HCT116 (cell line): Measurements from ENCODE around the gene IL18RAP. TPM values are rescaled to one million over a fixed set of nuclear protein-coding genes. Genes with fewer than 3 reads are reported as not detected.

Experiments
- ATAC-seq: fragments of 200-7000 bp; cut with Tn5 transposase; 2 replicates; pipeline ENCODE4 v1.9.1; 2020; ENCODE audit warnings: mild to moderate bottlenecking, moderate library complexity
- BruUV-seq: library from RNA; stranded (reverse); fragments of 400-500 nt; replicated peaks from 2 replicates; lab custom pipeline; 2021; lab: Mats Ljungman, UMichigan
- CTCF ChIA-PET: fragments of 300-600 bp; sonication (Branson Sonifier 250); formaldehyde crosslinking; loops from one replicate; lab custom pipeline; 2021; ENCODE audit warnings: antibody characterized with exemption; lab: Charles Lee
- POLR2A ChIA-PET: fragments of 300-600, 350-600 bp; sonication (Branson Sonifier 250); formaldehyde crosslinking; loops from one replicate; lab custom pipeline; 2021; ENCODE audit warnings: antibody characterized with exemption; lab: Charles Lee
- RAD21 ChIA-PET, 2 experiments: fragments of 300-600 bp; sonication (Branson Sonifier 250); formaldehyde crosslinking; loops; one replicate each; lab custom pipeline; 2023; ENCODE audit warnings: low total read pairs in 2 of 2; ENCODE audit not compliant: uncharacterized antibody in 2 of 2, unreplicated experiment in 2 of 2, low non-redundant PET in 1 of 2; lab: Charles Lee
- DNase-seq: peaks from one replicate; pipeline ENCODE4 v3.0.0-alpha.2; 2010; ENCODE audit warnings: low read depth, low spot score
- H2AFZ ChIP-seq: fragments of 200-600 bp; shearing (Covaris generic), sonication (generic); 2 replicates; pipeline ENCODE4 v1.6.1; 2017; ENCODE audit warnings: low read depth, mixed run types, mixed read lengths, antibody characterized with exemption, low read length; ENCODE audit not compliant: poor library complexity, severe bottlenecking
- H3K27ac ChIP-seq: 2 replicates; pipeline ENCODE4 v1.5.1; 2012; ENCODE audit warnings: low read depth, low read length
- H3K27me3 ChIP-seq: fragments of 200-600 bp; sonication (generic); 2 replicates; pipeline ENCODE4 v1.6.1; 2016; ENCODE audit warnings: mixed run types, low read length, mixed read lengths; ENCODE audit not compliant: insufficient read depth
- H3K36me3 ChIP-seq, 2 experiments: fragments of 200-500 bp in 1 of 2; fragments of 200-600 bp in 1 of 2; sonication (Bioruptor generic) in 1 of 2; sonication (generic) in 1 of 2; 2 replicates each; pipeline versions ENCODE4 v1.5.1 to v1.6.1; 2014 to 2016; ENCODE audit warnings: low read length in 2 of 2, inconsistent platforms in 1 of 2, mixed read lengths in 1 of 2, mixed run types in 1 of 2; ENCODE audit not compliant: insufficient read depth in 2 of 2, control insufficient read depth in 1 of 2
- H3K4me1 ChIP-seq, 2 experiments: fragments of 200-600 bp in 1 of 2; sonication (generic) in 1 of 2; 2 replicates each; pipeline versions ENCODE4 v1.5.1 to v1.6.1; 2012 to 2017; ENCODE audit warnings: low read length in 2 of 2, inconsistent platforms in 1 of 2, mild to moderate bottlenecking in 1 of 2, mixed read lengths in 1 of 2, mixed run types in 1 of 2, moderate library complexity in 1 of 2; ENCODE audit not compliant: insufficient read depth in 2 of 2, control insufficient read depth in 1 of 2
- H3K4me2 ChIP-seq: fragments of 200-600 bp; sonication (generic); 2 replicates; pipeline ENCODE4 v1.6.1; 2017; ENCODE audit warnings: mixed run types, low read length, mixed read lengths
- H3K4me3 ChIP-seq, 2 experiments: fragments of 200-600 bp in 1 of 2; sonication (generic) in 1 of 2; replicated peaks in 1 of 2; 2 replicates each; pipeline ENCODE4 v1.5.1; 2011 to 2016; ENCODE audit warnings: low read length in 2 of 2, control low read depth in 1 of 2, low read depth in 1 of 2, mild to moderate bottlenecking in 1 of 2, mixed read lengths in 1 of 2, mixed run types in 1 of 2
- H3K79me2 ChIP-seq: fragments of 200-600 bp; sonication (generic); 2 replicates; pipeline ENCODE4 v1.6.1; 2017; ENCODE audit warnings: mild to moderate bottlenecking, mixed run types, low read length, moderate library complexity, mixed read lengths; ENCODE audit not compliant: insufficient read depth
- H3K9ac ChIP-seq: fragments of 200-600 bp; sonication (generic); 2 replicates; pipeline ENCODE4 v1.6.1; 2016; ENCODE audit warnings: low read length, mixed read lengths
- H3K9me2 ChIP-seq: fragments of 200-600 bp; sonication (generic), shearing (Covaris generic); 2 replicates; pipeline ENCODE4 v1.6.1; 2017; ENCODE audit warnings: mixed run types, mild to moderate bottlenecking, moderate library complexity; ENCODE audit not compliant: insufficient read depth
- H3K9me3 ChIP-seq, 2 experiments: fragments of 200-500 bp in 1 of 2; fragments of 200-600 bp in 1 of 2; sonication (Bioruptor generic) in 1 of 2; sonication (generic) in 1 of 2; 2 replicates each; pipeline ENCODE4 v1.6.1; 2014 to 2017; ENCODE audit warnings: low read length in 2 of 2, mixed read lengths in 2 of 2, inconsistent platforms in 1 of 2, low read depth in 1 of 2, mild to moderate bottlenecking in 1 of 2, mixed run types in 1 of 2, moderate library complexity in 1 of 2; ENCODE audit not compliant: control insufficient read depth in 1 of 2, insufficient read depth in 1 of 2
- H4K20me1 ChIP-seq: fragments of 200-600 bp; sonication (generic), shearing (Covaris generic); 2 replicates; pipeline ENCODE4 v1.6.1; 2017; ENCODE audit warnings: mixed run types, mild to moderate bottlenecking, moderate library complexity; ENCODE audit not compliant: insufficient read depth
- EZH2 ChIP-seq: fragments of 200-600 bp; sonication (generic); IDR thresholded peaks from 2 replicates; pipeline ENCODE4 v1.6.1; 2017; ENCODE audit warnings: antibody characterized with exemption, mixed run types
- RAD21 ChIP-seq: IDR thresholded peaks from 2 replicates; pipeline ENCODE4 v1.6.1; 2012; ENCODE audit warnings: low read depth, mild to moderate bottlenecking
- SIN3A ChIP-seq: IDR thresholded peaks from 2 replicates; pipeline ENCODE4 v1.6.1; 2012; ENCODE audit warnings: low read depth
- SRF ChIP-seq: IDR thresholded peaks from 2 replicates; pipeline ENCODE4 v1.6.1; 2012; ENCODE audit warnings: low read depth
- TCF7L2 ChIP-seq: IDR thresholded peaks from 2 replicates; pipeline ENCODE4 v1.7.0; 2011; ENCODE audit warnings: borderline replicate concordance, inconsistent platforms; ENCODE audit not compliant: insufficient read depth, insufficient read length; ENCODE audit errors: extremely low read depth
- ZNF274 ChIP-seq: fragments of 200-500 bp; sonication (Bioruptor generic); IDR thresholded peaks from 2 replicates; pipeline ENCODE4 v1.6.1; 2014; ENCODE audit warnings: mild to moderate bottlenecking, low read depth, low read length, inconsistent platforms
- intact Hi-C: fragments of 100-400 bp; cut with micrococcal nuclease; formaldehyde crosslinking; loops from 2 replicates; pipeline ENCODE4 v1.10.0; 2022
- total RNA-seq: library from RNA; stranded (reverse); gene quantifications from one replicate; pipeline ENCODE4 v1.2.1, GENCODE V29; 2021; ENCODE audit not compliant: unreplicated experiment
- TF ChIP-seq, protein P1 (sequence below), 3 experiments: fragments of 200-600 bp in 1 of 3; sonication (generic) in 1 of 3; IDR thresholded peaks in 2 of 3; conservative IDR thresholded peaks in 1 of 3; 2 replicates each; pipeline ENCODE4 v1.5.1; 2012 to 2017; ENCODE audit warnings: low read depth in 2 of 3, low read length in 2 of 3, antibody characterized with exemption in 1 of 3, borderline replicate concordance in 1 of 3, control low read depth in 1 of 3, mild to moderate bottlenecking in 1 of 3, mixed read lengths in 1 of 3, mixed run types in 1 of 3, moderate library complexity in 1 of 3; ENCODE audit not compliant: insufficient read depth in 1 of 3
- TF ChIP-seq, protein P2 (sequence below): IDR thresholded peaks from 2 replicates; pipeline ENCODE4 v1.6.1; 2012; ENCODE audit warnings: low read depth

The IL18RAP gene
- total RNA-seq, 1 experiment from 2014 or later, result not detected

GRCh38 chr2:102386867-102387541 is 36.0 kb upstream of the IL18RAP start:
- H3K4me1 ChIP-seq, result no peaks in the 10 kb centered on the region
- no peak overlapping the region for H3K4me3 ChIP-seq
- H2AFZ ChIP-seq, result no peak overlapping the region
- no TSS peak for BruUV-seq
- H3K36me3 ChIP-seq, result no peaks in the 10 kb centered on the region
- no peak overlapping the region for H3K9ac ChIP-seq
- no peaks in the 10 kb centered on the region for H3K9me2 ChIP-seq
- no peak for TF ChIP-seq RAD21
- no peaks in the 10 kb centered on the region; the same call in 1 of the 2 replicates for H4K20me1 ChIP-seq
- ChIA-PET RAD21 (no interaction called here), POLR2A (no interaction called here), CTCF (no interaction called here)
- intact Hi-C loops, result no loop called here
- no peaks in the 10 kb centered on the region for H3K27me3 ChIP-seq
- no peaks in the 10 kb centered on the region for H3K79me2 ChIP-seq
- peaks cover 6 to 8% of the 10 kb centered on the region in 2 experiments; a peak in 1 of 4 replicates for H3K9me3 ChIP-seq
- no peak overlapping the region for H3K4me2 ChIP-seq
- no peak overlapping the region for H3K27ac ChIP-seq
- DNase-seq (no peak), ATAC-seq (no peak)

- peaks cover 6 to 8% of the 10 kb centered on the region in 2 experiments; a peak in 1 of 4 replicates for H3K9me3 ChIP-seq
- RAD21 ChIA-PET, result no interaction called here
- TF ChIP-seq SIN3A (no peak), ZNF274 (no peak), TCF7L2 (no peak), EZH2 (no peak), SRF (no peak)
- TF ChIP-seq, protein P1, sequence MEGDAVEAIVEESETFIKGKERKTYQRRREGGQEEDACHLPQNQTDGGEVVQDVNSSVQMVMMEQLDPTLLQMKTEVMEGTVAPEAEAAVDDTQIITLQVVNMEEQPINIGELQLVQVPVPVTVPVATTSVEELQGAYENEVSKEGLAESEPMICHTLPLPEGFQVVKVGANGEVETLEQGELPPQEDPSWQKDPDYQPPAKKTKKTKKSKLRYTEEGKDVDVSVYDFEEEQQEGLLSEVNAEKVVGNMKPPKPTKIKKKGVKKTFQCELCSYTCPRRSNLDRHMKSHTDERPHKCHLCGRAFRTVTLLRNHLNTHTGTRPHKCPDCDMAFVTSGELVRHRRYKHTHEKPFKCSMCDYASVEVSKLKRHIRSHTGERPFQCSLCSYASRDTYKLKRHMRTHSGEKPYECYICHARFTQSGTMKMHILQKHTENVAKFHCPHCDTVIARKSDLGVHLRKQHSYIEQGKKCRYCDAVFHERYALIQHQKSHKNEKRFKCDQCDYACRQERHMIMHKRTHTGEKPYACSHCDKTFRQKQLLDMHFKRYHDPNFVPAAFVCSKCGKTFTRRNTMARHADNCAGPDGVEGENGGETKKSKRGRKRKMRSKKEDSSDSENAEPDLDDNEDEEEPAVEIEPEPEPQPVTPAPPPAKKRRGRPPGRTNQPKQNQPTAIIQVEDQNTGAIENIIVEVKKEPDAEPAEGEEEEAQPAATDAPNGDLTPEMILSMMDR (IDR thresholded peaks at IDR 0.05 in 2 of 3, conservative IDR thresholded peaks at IDR 0.05 in 1 of 3; ENCODE audit: borderline replicate concordance in 1 of 3, insufficient read depth in 1 of 3, low read depth in 2 of 3, low read length in 2 of 3), result no peak
- TF ChIP-seq, protein P2, sequence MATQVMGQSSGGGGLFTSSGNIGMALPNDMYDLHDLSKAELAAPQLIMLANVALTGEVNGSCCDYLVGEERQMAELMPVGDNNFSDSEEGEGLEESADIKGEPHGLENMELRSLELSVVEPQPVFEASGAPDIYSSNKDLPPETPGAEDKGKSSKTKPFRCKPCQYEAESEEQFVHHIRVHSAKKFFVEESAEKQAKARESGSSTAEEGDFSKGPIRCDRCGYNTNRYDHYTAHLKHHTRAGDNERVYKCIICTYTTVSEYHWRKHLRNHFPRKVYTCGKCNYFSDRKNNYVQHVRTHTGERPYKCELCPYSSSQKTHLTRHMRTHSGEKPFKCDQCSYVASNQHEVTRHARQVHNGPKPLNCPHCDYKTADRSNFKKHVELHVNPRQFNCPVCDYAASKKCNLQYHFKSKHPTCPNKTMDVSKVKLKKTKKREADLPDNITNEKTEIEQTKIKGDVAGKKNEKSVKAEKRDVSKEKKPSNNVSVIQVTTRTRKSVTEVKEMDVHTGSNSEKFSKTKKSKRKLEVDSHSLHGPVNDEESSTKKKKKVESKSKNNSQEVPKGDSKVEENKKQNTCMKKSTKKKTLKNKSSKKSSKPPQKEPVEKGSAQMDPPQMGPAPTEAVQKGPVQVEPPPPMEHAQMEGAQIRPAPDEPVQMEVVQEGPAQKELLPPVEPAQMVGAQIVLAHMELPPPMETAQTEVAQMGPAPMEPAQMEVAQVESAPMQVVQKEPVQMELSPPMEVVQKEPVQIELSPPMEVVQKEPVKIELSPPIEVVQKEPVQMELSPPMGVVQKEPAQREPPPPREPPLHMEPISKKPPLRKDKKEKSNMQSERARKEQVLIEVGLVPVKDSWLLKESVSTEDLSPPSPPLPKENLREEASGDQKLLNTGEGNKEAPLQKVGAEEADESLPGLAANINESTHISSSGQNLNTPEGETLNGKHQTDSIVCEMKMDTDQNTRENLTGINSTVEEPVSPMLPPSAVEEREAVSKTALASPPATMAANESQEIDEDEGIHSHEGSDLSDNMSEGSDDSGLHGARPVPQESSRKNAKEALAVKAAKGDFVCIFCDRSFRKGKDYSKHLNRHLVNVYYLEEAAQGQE, result no peak
- no peaks in the 10 kb centered on the region for H3K4me1 ChIP-seq
- DNase-seq, result no peak
- no peaks in the 10 kb centered on the region for H3K79me2 ChIP-seq
- ATAC-seq, result no peak
- CTCF ChIA-PET, result no interaction called here
- H3K27me3 ChIP-seq, result no peaks in the 10 kb centered on the region
- no TSS peak for BruUV-seq
- no peaks in the 10 kb centered on the region for H3K36me3 ChIP-seq
- H3K4me2 ChIP-seq, result no peak overlapping the region
- no peak overlapping the region for H3K27ac ChIP-seq
- intact Hi-C loops, result no loop called here
- H4K20me1 ChIP-seq, result no peaks in the 10 kb centered on the region; the same call in 1 of the 2 replicates
- POLR2A ChIA-PET, result no interaction called here
- no peak overlapping the region for H2AFZ ChIP-seq
- no peak overlapping the region for H3K4me3 ChIP-seq
- no peaks in the 10 kb centered on the region for H3K9me2 ChIP-seq
- H3K9ac ChIP-seq, result no peak overlapping the region
Observed at GRCh38 chr2:102387763-102388546, 35.0 kb upstream of the IL18RAP start.
